Measurements from ENCODE around the gene ATG2B. TPM values are rescaled to one million over a fixed set of nuclear protein-coding genes. Genes with fewer than 3 reads are reported as not detected.
A peak's percentile ranks its signal among the peaks of the same experiment; 100 is the strongest.

Gene ATG2B
- total and polyA plus RNA-seq, 4 experiments from 2014 or later = 1.0 to 37.8 (median 15.8) TPM

DNA sequence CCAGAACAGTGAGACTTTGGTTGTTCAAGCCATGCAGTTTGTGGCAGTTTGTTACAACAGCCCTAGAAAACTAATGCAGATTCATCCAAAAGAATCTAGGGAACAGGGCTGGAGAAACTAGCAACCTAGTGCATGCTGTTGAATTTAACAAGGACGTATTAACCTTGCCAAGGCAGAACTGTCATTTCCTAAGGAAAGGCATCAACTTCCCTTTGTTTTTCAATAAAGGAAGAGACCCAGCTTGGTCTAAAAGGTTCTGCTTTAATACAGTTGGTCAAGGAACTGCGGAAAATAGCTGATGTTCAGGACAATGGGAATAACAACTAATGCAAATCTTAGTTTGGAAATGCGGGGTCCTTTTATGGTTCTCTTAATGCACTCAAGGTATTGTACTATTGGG, 40.3 kb upstream of the ATG2B start:
- Mint-ChIP-seq H3K9me3 (no peaks in the 10 kb centered on the region), H3K4me3 (no peak overlapping the region), H3K36me3 (no peaks in the 10 kb centered on the region), H3K4me1 (no peaks in the 10 kb centered on the region), H3K27me3 (peaks cover 2 to 8% of the 10 kb centered on the region in 2 donors), H3K27ac (no peak overlapping the region)
- Histone ChIP-seq H3K4me3 (ENCODE audit: low read length in 2 of 2) (no peak overlapping the region), H3K9me3 (ENCODE audit: control insufficient read depth in 1 of 2, low read length in 2 of 2) (no peaks in the 10 kb centered on the region), H3K27me3 (ENCODE audit: insufficient read depth, low read length) (no peaks in the 10 kb centered on the region), H3K27ac (ENCODE audit: low read depth, low read length) (no peak overlapping the region), H3K4me1 (ENCODE audit: insufficient read depth, low read length) (no peaks in the 10 kb centered on the region), H3K36me3 (ENCODE audit: insufficient read depth, low read length) (no peaks in the 10 kb centered on the region)
- intact Hi-C loops (cut with micrococcal nuclease) = no loop called here
- ChIA-PET POLR2A (ENCODE audit: partially characterized antibody) (no interaction called here), CTCF (ENCODE audit: partially characterized antibody) (no interaction called here)
- DNase-seq = no peak

DNA sequence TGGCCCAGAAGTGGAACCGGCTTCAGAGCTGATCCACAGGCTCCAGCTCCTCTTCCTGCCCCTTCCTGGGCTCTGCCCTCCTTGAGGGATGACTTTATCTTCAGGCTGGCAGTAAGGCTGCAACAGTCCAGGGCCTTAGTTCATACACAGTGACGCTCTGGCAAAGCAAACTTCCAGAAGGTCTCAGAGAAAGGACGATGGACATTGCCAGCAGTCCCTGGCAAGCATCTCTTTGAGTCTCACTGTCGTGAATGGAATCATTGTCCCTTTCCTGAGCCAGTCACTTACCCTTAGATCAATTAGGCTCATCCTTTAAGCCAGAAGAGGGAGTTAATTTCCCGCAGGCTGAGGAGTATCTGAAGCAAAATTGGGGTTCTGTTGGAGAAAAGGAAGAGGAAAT, 37.4 kb upstream of the ATG2B start:
- Mint-ChIP-seq H3K9me3 (no peaks in the 10 kb centered on the region), H3K27me3 (peaks cover 2 to 8% of the 10 kb centered on the region in 2 donors), H3K4me3 (no peak overlapping the region), H3K27ac (no peak overlapping the region), H3K36me3 (no peaks in the 10 kb centered on the region), H3K4me1 (no peaks in the 10 kb centered on the region)
- no peak overlapping the region for H3K4me3 ChIP-seq (ENCODE audit: low read length in 2 of 2)
- ChIA-PET POLR2A (ENCODE audit: partially characterized antibody) (no interaction called here), CTCF (ENCODE audit: partially characterized antibody) (no interaction called here)
- no peaks in the 10 kb centered on the region for H3K4me1 ChIP-seq (ENCODE audit: insufficient read depth, low read length)
- intact Hi-C loops (cut with micrococcal nuclease) = no loop called here
- no peaks in the 10 kb centered on the region for H3K36me3 ChIP-seq (ENCODE audit: insufficient read depth, low read length)
- DNase-seq = no peak
- no peak overlapping the region for H3K27ac ChIP-seq (ENCODE audit: low read depth, low read length)
- H3K27me3 ChIP-seq (ENCODE audit: insufficient read depth, low read length) = no peaks in the 10 kb centered on the region
- H3K9me3 ChIP-seq (ENCODE audit: control insufficient read depth in 1 of 2, low read length in 2 of 2) = no peaks in the 10 kb centered on the region

DNA sequence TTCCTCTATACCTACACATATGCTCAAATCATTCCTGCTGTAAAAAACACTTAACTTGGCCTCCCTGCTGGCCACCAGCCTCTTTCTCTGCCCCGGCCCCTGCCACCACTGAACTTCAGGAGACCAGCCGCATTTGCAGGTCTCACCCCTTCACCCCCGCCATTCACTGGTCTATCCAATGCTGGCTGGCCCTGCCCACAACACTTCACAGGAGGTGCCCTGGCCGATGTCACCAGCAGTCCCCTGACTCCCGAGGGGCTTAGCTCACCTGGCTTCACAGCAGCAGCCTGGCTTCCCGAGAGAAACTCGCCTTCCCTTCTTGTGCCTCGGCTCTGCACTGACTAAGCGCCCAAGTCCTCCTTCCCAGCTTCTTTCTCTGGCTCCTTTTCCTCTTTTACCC, 36.3 kb upstream of the ATG2B start:
- Histone ChIP-seq H3K9me3 (ENCODE audit: control insufficient read depth in 1 of 2, low read length in 2 of 2) (no peaks in the 10 kb centered on the region), H3K27me3 (ENCODE audit: insufficient read depth, low read length) (no peaks in the 10 kb centered on the region), H3K4me3 (ENCODE audit: low read length in 2 of 2) (no peak overlapping the region), H3K4me1 (ENCODE audit: insufficient read depth, low read length) (no peaks in the 10 kb centered on the region), H3K27ac (ENCODE audit: low read depth, low read length) (no peak overlapping the region), H3K36me3 (ENCODE audit: insufficient read depth, low read length) (no peaks in the 10 kb centered on the region)
- Mint-ChIP-seq H3K36me3 (no peaks in the 10 kb centered on the region), H3K4me1 (no peaks in the 10 kb centered on the region), H3K27me3 (peaks cover 2 to 8% of the 10 kb centered on the region in 2 donors), H3K9me3 (no peaks in the 10 kb centered on the region), H3K4me3 (no peak overlapping the region), H3K27ac (peak overlapping the region in 2 of 7 donors; percentile 13 to 26)
- ChIA-PET POLR2A (ENCODE audit: partially characterized antibody) (no interaction called here), CTCF (ENCODE audit: partially characterized antibody) (no interaction called here)
- DNase-seq = no peak
- intact Hi-C loops (cut with micrococcal nuclease) = loop anchor here (10.0 kb wide), 1 partner anchor 55 kb away; no protein-coding TSS in a partner anchor

DNA sequence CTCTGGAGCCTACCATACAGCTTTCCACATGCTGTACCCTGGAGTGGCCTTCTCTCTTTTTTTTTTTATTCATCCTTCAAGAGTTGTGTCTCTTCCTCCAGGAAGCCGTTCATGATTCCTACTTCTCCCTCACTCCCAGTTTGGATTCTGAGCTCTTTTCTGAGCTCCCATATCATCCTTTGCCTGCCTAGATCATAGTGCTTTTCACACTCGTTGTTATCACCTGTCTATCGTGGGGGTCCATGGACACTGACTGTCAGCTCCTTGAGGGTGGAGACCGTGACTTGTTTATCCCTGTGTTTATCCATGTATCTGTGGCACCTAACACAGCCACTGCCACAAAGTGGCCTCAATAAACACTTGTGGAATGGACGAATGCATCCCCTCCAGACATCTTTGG, 35.8 kb upstream of the ATG2B start:
- no peak overlapping the region for H3K4me3 ChIP-seq (ENCODE audit: low read length in 2 of 2)
- Mint-ChIP-seq H3K36me3 (no peaks in the 10 kb centered on the region), H3K4me1 (no peaks in the 10 kb centered on the region), H3K4me3 (no peak overlapping the region), H3K9me3 (no peaks in the 10 kb centered on the region), H3K27me3 (peaks cover 2 to 8% of the 10 kb centered on the region in 2 donors), H3K27ac (peak overlapping the region in 1 of 7 donors; percentile 26)
- no peak for DNase-seq
- CTCF ChIA-PET (ENCODE audit: partially characterized antibody) = no interaction called here
- H3K36me3 ChIP-seq (ENCODE audit: insufficient read depth, low read length) = no peaks in the 10 kb centered on the region
- POLR2A ChIA-PET (ENCODE audit: partially characterized antibody) = no interaction called here
- H3K27me3 ChIP-seq (ENCODE audit: insufficient read depth, low read length) = no peaks in the 10 kb centered on the region
- H3K27ac ChIP-seq (ENCODE audit: low read depth, low read length) = no peak overlapping the region
- H3K9me3 ChIP-seq (ENCODE audit: control insufficient read depth in 1 of 2, low read length in 2 of 2) = no peaks in the 10 kb centered on the region
- no peaks in the 10 kb centered on the region for H3K4me1 ChIP-seq (ENCODE audit: insufficient read depth, low read length)
- intact Hi-C loops (cut with micrococcal nuclease) = loop anchor here (10.0 kb wide), 1 partner anchor 54 kb away; no protein-coding TSS in a partner anchor

DNA sequence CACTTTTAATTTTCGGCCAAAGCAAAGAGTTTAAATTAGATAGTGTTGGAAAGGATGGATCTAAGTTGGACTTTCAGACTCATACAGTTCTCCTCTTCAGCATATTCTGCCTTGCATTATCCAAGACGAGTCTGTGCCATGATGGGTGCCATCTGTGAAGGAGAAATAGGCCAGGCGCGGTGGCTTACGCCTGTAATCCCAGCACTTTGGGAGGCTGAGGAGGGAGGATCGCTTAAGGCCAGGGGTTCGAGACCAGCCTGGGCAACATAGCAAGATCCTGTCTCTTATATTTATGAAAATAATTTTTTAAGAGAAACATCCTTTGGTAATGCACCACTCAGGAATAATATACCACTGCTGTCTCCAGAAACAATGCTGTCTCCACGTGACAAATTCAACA, 35.3 kb upstream of the ATG2B start:
- no peaks in the 10 kb centered on the region for H3K4me1 ChIP-seq (ENCODE audit: insufficient read depth, low read length)
- Mint-ChIP-seq H3K4me1 (no peaks in the 10 kb centered on the region), H3K36me3 (no peaks in the 10 kb centered on the region), H3K27me3 (peaks cover 2 to 8% of the 10 kb centered on the region in 2 donors), H3K4me3 (no peak overlapping the region), H3K27ac (no peak overlapping the region), H3K9me3 (no peaks in the 10 kb centered on the region)
- no peak overlapping the region for H3K27ac ChIP-seq (ENCODE audit: low read depth, low read length)
- H3K4me3 ChIP-seq (ENCODE audit: low read length in 2 of 2) = no peak overlapping the region
- no peaks in the 10 kb centered on the region for H3K9me3 ChIP-seq (ENCODE audit: control insufficient read depth in 1 of 2, low read length in 2 of 2)
- H3K36me3 ChIP-seq (ENCODE audit: insufficient read depth, low read length) = no peaks in the 10 kb centered on the region
- no peaks in the 10 kb centered on the region for H3K27me3 ChIP-seq (ENCODE audit: insufficient read depth, low read length)
- ChIA-PET CTCF (ENCODE audit: partially characterized antibody) (no interaction called here), POLR2A (ENCODE audit: partially characterized antibody) (no interaction called here)
- no peak for DNase-seq
- intact Hi-C loops (cut with micrococcal nuclease) = loop anchor here (10.0 kb wide), 1 partner anchor 54 kb away; no protein-coding TSS in a partner anchor

DNA sequence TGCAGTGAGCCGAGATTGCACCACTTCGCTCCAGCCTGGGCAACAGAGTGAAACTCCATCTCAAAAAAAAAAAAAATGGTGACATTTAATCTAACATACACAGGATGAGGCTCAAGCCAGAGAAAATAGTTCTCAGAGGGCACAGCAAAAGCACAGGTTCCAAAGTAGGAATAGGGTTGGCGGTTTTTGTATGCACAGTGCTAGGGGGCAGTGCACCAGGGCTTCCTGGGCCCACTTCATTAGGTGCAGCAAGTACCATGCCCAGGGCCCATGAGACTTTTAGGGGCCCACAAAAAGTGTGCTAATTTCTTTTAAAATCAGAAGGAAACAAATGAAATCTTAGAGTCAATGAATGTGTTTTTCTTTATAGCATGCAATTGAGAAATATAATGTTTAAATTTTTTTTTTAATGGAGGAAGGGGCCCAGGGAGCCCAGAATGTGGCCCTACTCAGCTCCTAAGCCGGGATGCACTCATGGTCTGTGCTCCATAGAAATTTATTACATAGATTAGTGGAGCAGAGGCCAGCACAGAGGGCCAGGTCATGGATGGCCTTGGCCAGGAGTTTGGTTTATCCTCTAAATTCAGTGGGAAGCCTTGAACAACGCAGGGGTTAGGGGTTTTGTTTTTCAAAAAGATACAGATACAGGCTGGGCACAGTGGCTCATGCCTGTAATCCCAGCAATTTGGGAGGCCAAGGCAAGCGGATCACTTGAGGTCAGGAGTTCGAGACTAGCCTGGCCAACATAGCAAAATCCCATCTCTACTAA, 31.1 kb upstream of the ATG2B start:
- Mint-ChIP-seq H3K4me3 (no peak overlapping the region), H3K27me3 (peaks cover 0 to 2% of the 10 kb centered on the region in 2 donors), H3K36me3 (no peaks in the 10 kb centered on the region), H3K4me1 (peaks cover 2 to 7% (median 6%) of the 10 kb centered on the region in 4 donors), H3K27ac (peak overlapping the region in 2 of 7 donors; percentile 36 to 62), H3K9me3 (no peaks in the 10 kb centered on the region)
- no peak for DNase-seq
- Histone ChIP-seq H3K9me3 (ENCODE audit: control insufficient read depth in 1 of 2, low read length in 2 of 2) (no peaks in the 10 kb centered on the region), H3K4me3 (ENCODE audit: low read length in 2 of 2) (no peak overlapping the region), H3K27ac (ENCODE audit: low read depth, low read length) (no peak overlapping the region), H3K4me1 (ENCODE audit: insufficient read depth, low read length) (peaks cover 12% of the 10 kb centered on the region), H3K36me3 (ENCODE audit: insufficient read depth, low read length) (no peaks in the 10 kb centered on the region), H3K27me3 (ENCODE audit: insufficient read depth, low read length) (no peaks in the 10 kb centered on the region)
- intact Hi-C loops (cut with micrococcal nuclease) = loop anchor here (10.0 kb wide), 1 partner anchor 49 kb away; no protein-coding TSS in a partner anchor
- ChIA-PET POLR2A (ENCODE audit: partially characterized antibody) (no interaction called here), CTCF (ENCODE audit: partially characterized antibody) (no interaction called here)

DNA sequence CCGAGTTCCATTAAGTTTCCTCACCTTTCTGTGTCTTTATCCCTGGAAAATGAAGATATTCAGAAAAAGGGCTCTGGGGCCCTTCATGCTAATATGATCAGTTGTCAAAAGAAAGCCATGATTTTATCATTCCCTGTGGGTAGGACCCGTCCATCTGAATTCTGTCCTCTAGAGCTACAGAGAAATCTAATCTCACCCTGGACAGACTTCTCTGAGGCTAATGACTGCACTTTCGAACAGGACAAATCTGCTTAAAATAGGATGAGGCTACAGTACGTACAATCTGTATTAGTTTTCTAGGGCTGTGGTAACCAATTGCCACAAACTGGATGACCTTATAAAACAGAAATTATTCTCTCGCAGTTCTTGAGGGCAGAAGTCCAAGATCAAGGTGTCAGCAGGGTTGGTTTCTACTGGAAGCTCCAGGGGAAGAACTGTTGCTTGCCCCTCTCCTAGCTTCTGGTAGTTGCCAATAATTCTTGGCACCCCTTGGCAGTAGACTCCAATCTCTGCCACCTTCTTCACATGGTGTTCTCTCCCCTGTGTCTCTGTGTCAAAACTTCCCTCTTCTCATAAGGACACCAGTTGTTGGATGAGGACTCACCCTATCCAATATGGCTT, 30.0 kb upstream of the ATG2B start:
- ChIA-PET POLR2A (ENCODE audit: partially characterized antibody) (interaction anchor here (3.2 kb wide), 1 partner anchor 30 kb away, joined by 31 read pairs; the partner anchor contains the start of genes ATG2B and GSKIP), CTCF (ENCODE audit: partially characterized antibody) (no interaction called here)
- no peaks in the 10 kb centered on the region for H3K27me3 ChIP-seq (ENCODE audit: insufficient read depth, low read length)
- H3K27ac ChIP-seq (ENCODE audit: low read depth, low read length) = no peak overlapping the region
- peaks cover 12% of the 10 kb centered on the region for H3K4me1 ChIP-seq (ENCODE audit: insufficient read depth, low read length)
- no peaks in the 10 kb centered on the region for H3K36me3 ChIP-seq (ENCODE audit: insufficient read depth, low read length)
- no peak overlapping the region for H3K4me3 ChIP-seq (ENCODE audit: low read length in 2 of 2)
- H3K9me3 Mint-ChIP-seq = no peaks in the 10 kb centered on the region
- intact Hi-C loops (cut with micrococcal nuclease) = loop anchor here (10.0 kb wide), 1 partner anchor 48 kb away; no protein-coding TSS in a partner anchor
- peak overlapping the region in 2 of 7 donors; percentile 36 to 65 for H3K27ac Mint-ChIP-seq
- no peak for DNase-seq
- H3K36me3 Mint-ChIP-seq = no peaks in the 10 kb centered on the region
- H3K4me3 Mint-ChIP-seq = peak overlapping the region in 7 of 8 donors; percentile 26 to 95 (median 82)
- H3K4me1 Mint-ChIP-seq = peaks cover 2 to 7% (median 6%) of the 10 kb centered on the region in 4 donors
- H3K27me3 Mint-ChIP-seq = no peaks in the 10 kb centered on the region
- H3K9me3 ChIP-seq (ENCODE audit: control insufficient read depth in 1 of 2, low read length in 2 of 2) = no peaks in the 10 kb centered on the region
